DMS 273 (cell line): Measurements from ENCODE around the gene TEF.

ENCODE experiments used
- DNase-seq: peaks from one replicate; lab custom pipeline; 2025; ENCODE audit not compliant: unreplicated experiment; lab: John Stamatoyannopoulos, UW

The TEF gene

GRCh38 chr22:41447435-41448188 lies 65.9 kb downstream of the TEF start:
- peak; percentile 87 for DNase-seq

- peak; percentile 98 for DNase-seq
These were observed 66.6 kb downstream of the TEF start for GRCh38 chr22:41448189-41448808.
